SK-N-SH (cell line): ENCODE data around the gene CEP78.

Source experiments
- CTCF ChIP-seq: fragments of 200-600 bp; sonication (generic); IDR thresholded peaks from 2 replicates; pipeline ENCODE4 v1.6.1; 2017; ENCODE audit warnings: antibody characterized with exemption, mild to moderate bottlenecking, moderate library complexity
- ELF1 ChIP-seq: IDR thresholded peaks from 2 replicates; pipeline ENCODE4 v1.4.0; 2012
- JUND ChIP-seq: IDR thresholded peaks from 2 replicates; pipeline ENCODE4 v1.4.0; 2012
- POLR2AphosphoS5 ChIP-seq: IDR thresholded peaks from 2 replicates; pipeline ENCODE4 v1.6.1; 2012; ENCODE audit warnings: low read depth, low read length
- RCOR1 ChIP-seq: fragments of 150-350 bp; IDR thresholded peaks from 2 replicates; pipeline ENCODE4 v1.6.1; 2017; ENCODE audit warnings: antibody characterized with exemption, low read length
- TAF1 ChIP-seq: IDR thresholded peaks from 2 replicates; pipeline ENCODE4 v1.6.1; 2012; ENCODE audit warnings: low read depth, mild to moderate bottlenecking, low read length, moderate library complexity, borderline replicate concordance

- TF ChIP-seq JUND: no peak
- no peak for TF ChIP-seq RCOR1
- TF ChIP-seq POLR2AphosphoS5: no peak
- TF ChIP-seq CTCF: no peak
- TF ChIP-seq ELF1: no peak
- no peak for TF ChIP-seq TAF1
Measured at GRCh38 chr9:78286125-78286524, 50.2 kb downstream of the CEP78 start.
